ENCODE data around the gene YTHDC1. TPM values are rescaled to one million over a fixed set of nuclear protein-coding genes. Genes with fewer than 3 reads are reported as not detected.

YTHDC1 gene
- total RNA-seq, 1 experiment from 2014 or later, result 44.5 TPM

- H3K27ac ChIP-seq (ENCODE audit: low read length), result no peak overlapping the region
- in situ Hi-C loops (cut with HindIII; ENCODE audit: low pct_unique_long_range_greater_than_20kb, low sequenced_read_pairs), result no loop called here
- ChIA-PET CTCF (no interaction called here), POLR2A (no interaction called here)
- DNase-seq (ENCODE audit: low read depth, low spot score), result no peak
- no peak overlapping the region for H3K4me3 ChIP-seq (ENCODE audit: low read depth in 2 of 2, low read length in 2 of 2)
- intact Hi-C loops (cut with micrococcal nuclease; ENCODE audit: unreplicated experiment), result no loop called here
- H3K36me3 ChIP-seq (ENCODE audit: control insufficient read depth, insufficient read depth, low read length), result no peaks in the 10 kb centered on the region
- ATAC-seq, result no peak
- no peaks in the 10 kb centered on the region for H3K27me3 ChIP-seq (ENCODE audit: control insufficient read depth, insufficient read depth, low read length)
- H3K9me3 ChIP-seq (ENCODE audit: control insufficient read depth, insufficient read depth, low read depth, low read length), result no peaks in the 10 kb centered on the region
- BruUV-seq (replicated peaks), result no TSS peak
- H3K4me1 ChIP-seq (ENCODE audit: control insufficient read depth, insufficient read depth, low read length), result no peaks in the 10 kb centered on the region
- TF ChIP-seq, protein P1, sequence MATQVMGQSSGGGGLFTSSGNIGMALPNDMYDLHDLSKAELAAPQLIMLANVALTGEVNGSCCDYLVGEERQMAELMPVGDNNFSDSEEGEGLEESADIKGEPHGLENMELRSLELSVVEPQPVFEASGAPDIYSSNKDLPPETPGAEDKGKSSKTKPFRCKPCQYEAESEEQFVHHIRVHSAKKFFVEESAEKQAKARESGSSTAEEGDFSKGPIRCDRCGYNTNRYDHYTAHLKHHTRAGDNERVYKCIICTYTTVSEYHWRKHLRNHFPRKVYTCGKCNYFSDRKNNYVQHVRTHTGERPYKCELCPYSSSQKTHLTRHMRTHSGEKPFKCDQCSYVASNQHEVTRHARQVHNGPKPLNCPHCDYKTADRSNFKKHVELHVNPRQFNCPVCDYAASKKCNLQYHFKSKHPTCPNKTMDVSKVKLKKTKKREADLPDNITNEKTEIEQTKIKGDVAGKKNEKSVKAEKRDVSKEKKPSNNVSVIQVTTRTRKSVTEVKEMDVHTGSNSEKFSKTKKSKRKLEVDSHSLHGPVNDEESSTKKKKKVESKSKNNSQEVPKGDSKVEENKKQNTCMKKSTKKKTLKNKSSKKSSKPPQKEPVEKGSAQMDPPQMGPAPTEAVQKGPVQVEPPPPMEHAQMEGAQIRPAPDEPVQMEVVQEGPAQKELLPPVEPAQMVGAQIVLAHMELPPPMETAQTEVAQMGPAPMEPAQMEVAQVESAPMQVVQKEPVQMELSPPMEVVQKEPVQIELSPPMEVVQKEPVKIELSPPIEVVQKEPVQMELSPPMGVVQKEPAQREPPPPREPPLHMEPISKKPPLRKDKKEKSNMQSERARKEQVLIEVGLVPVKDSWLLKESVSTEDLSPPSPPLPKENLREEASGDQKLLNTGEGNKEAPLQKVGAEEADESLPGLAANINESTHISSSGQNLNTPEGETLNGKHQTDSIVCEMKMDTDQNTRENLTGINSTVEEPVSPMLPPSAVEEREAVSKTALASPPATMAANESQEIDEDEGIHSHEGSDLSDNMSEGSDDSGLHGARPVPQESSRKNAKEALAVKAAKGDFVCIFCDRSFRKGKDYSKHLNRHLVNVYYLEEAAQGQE (IDR thresholded peaks at IDR 0.05; ENCODE audit: insufficient read depth in 1 of 2, low read depth in 2 of 2, low read length in 1 of 2), result no peak
- TF ChIP-seq CTCF (IDR thresholded peaks at IDR 0.05) (no peak), TCF7L2 (IDR thresholded peaks at IDR 0.05; ENCODE audit: low read depth, low read length) (no peak), POLR2AphosphoS5 (IDR thresholded peaks at IDR 0.05; ENCODE audit: low read depth, low read length) (no peak), SIN3A (IDR thresholded peaks at IDR 0.05; ENCODE audit: borderline replicate concordance, insufficient read depth, low read depth, low read length) (no peak)
Measured at GRCh38 chr4:68267433-68267944, 82.4 kb downstream of the YTHDC1 start.

DNA sequence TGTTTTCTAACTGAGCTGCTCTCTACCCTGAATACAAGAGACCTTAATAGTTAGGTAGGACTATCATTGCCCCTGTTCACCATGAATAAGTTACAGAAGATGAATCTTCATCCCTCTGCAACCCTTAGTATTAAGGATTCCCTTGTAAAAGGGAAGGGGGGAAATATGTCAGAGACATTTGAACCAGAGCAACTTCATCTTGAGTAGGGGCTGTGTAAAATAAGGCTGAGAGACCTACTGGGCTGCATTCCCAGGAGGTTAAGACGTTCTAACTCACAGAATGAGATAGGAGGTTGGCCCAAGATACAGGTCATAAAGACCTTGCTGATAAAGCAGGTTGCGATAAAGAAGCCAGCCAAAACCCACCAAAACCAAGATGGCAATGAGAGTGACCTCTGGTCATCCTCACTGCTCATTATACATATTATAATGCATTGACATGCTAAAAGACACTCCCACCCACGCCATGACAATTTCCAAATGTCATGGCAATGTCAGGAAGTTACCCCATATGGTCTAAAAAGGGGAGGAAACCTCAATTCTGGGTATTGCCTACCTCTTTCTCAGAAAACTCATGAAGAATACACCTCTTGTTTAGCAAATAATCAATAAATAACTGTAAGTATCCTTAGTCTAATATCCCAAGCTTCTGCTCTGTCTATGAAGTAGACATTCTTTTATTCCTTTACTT lies 84.9 kb downstream of the YTHDC1 start:
- in situ Hi-C loops (cut with HindIII; ENCODE audit: low pct_unique_long_range_greater_than_20kb, low sequenced_read_pairs), result no loop called here

More for the DNA sequence above, 84.9 kb downstream of the YTHDC1 start:
- POLR2A ChIA-PET, result no interaction called here
- intact Hi-C loops (cut with micrococcal nuclease; ENCODE audit: unreplicated experiment), result no loop called here
- DNase-seq (ENCODE audit: low read depth, low spot score), result no peak
- Histone ChIP-seq H3K27me3 (ENCODE audit: control insufficient read depth, insufficient read depth, low read length) (no peaks in the 10 kb centered on the region), H3K4me3 (ENCODE audit: low read depth in 2 of 2, low read length in 2 of 2) (no peak overlapping the region), H3K36me3 (ENCODE audit: control insufficient read depth, insufficient read depth, low read length) (no peaks in the 10 kb centered on the region), H3K9me3 (ENCODE audit: control insufficient read depth, insufficient read depth, low read depth, low read length) (no peaks in the 10 kb centered on the region), H3K4me1 (ENCODE audit: control insufficient read depth, insufficient read depth, low read length) (no peaks in the 10 kb centered on the region), H3K27ac (ENCODE audit: low read length) (no peak overlapping the region)
- no peak for TF ChIP-seq SIN3A (IDR thresholded peaks at IDR 0.05; ENCODE audit: borderline replicate concordance, insufficient read depth, low read depth, low read length)
- TF ChIP-seq CTCF (IDR thresholded peaks at IDR 0.05), result no peak
- TF ChIP-seq, protein P1 (IDR thresholded peaks at IDR 0.05; ENCODE audit: insufficient read depth in 1 of 2, low read depth in 2 of 2, low read length in 1 of 2), result no peak
- no peak for TF ChIP-seq TCF7L2 (IDR thresholded peaks at IDR 0.05; ENCODE audit: low read depth, low read length)
- no peak for TF ChIP-seq POLR2AphosphoS5 (IDR thresholded peaks at IDR 0.05; ENCODE audit: low read depth, low read length)
- no peak for ATAC-seq
- CTCF ChIA-PET, result no interaction called here
- BruUV-seq (replicated peaks), result no TSS peak

Data from Panc1 (cell line).